Measurements from ENCODE around the gene CTR9. TPM values are rescaled to one million over a fixed set of nuclear protein-coding genes. Genes with fewer than 3 reads are reported as not detected.
A peak's percentile ranks its signal among the peaks of the same experiment; 100 is the strongest.
"Not testable (repeated sequence)": the region's sequence is repeated elsewhere in the genome, so short reads cannot be mapped to it uniquely, and the experiment has no call there.

Gene CTR9
- total RNA-seq, 2 experiments from 2014 or later, result 45.3 to 47.6 TPM

DNA sequence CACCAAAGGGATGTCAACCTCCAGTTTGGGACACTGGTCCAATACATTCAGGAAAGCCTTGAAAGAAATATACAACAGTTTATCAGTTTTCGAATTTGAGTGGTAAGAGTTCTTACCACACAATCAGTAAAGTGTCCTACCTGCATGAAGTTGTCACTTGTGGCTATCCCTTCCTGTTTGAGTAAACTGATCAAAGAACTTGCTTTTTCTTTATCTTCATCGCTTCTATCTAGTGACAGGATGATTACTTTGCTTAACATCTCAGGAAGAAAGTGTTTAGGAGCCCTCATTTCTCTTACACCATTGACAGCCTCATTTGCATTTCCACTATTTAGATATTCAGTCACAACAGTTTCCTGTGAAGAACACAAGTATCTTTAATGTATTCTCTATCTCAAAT is 49.2 kb downstream of the CTR9 start:
- ATAC-seq (ENCODE audit: low read depth), result peak; percentile 54
- Mint-ChIP-seq H3K4me3 (peak overlapping the region; percentile 53), H3K27me3 (no peaks in the 10 kb centered on the region), H3K4me1 (peaks cover 58% of the 10 kb centered on the region), H3K9me3 (no peaks in the 10 kb centered on the region), H3K36me3 (peaks cover 71% of the 10 kb centered on the region), H3K27ac (peak overlapping the region; percentile 50)
- POLR2A ChIA-PET, result interaction anchor here (4.5 kb wide), 1 partner anchor 8 kb away, joined by 46 read pairs; the partner anchor contains the start of gene EIF4G2
- DNase-seq, result no peak

DNA sequence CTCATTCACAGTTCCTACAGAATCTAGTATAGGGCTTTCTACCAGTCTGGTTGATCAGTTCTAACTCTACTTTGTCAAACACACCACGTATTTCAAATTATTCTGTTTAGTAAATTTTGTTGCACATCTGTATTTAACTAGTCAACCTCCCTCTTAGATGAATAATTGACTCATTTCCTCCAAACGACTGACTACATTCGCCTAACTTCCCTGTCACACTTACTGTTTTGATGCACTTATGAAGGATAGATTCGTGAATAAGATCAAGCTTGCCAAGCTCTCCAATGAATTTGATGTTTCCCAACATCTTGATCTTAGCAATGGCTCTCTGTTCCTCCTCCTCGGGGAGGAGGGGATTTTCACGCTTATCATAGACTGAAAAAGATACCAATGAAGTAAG is 52.6 kb downstream of the CTR9 start:
- Mint-ChIP-seq H3K36me3 (peaks cover 72% of the 10 kb centered on the region), H3K4me3 (no peak overlapping the region), H3K4me1 (peaks cover 58% of the 10 kb centered on the region), H3K9me3 (no peaks in the 10 kb centered on the region), H3K27me3 (no peaks in the 10 kb centered on the region), H3K27ac (no peak overlapping the region)
- POLR2A ChIA-PET, result interaction anchor here (2.5 kb wide), 1 partner anchor 54 kb away, joined by 17 read pairs; the partner anchor contains the start of gene ZBED5
- ATAC-seq (ENCODE audit: low read depth), result no peak
- DNase-seq, result no peak

DNA sequence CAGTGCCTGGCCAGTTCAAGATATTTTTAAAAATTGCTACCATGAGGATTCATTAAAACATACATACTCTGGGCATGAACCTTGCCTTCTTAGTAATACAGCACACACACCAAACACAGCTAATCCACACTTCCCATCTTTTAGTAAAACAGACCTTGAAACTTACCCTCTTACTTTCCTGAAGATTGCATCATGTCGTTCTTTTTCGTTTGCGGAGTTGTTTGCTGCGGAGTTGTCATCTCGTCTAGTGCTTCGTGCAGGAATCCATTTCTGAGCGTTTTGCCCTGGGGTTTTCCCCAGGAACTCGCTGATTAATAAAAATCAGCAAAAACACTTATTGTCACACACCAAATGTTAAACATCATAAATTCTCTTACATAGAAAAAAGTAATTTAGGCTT is 54.7 kb downstream of the CTR9 start:
- POLR2A ChIA-PET, result interaction anchor here (0.6 to 4.9 kb wide), 3 partner anchors 23 to 319 kb away, joined by 3 to 235 read pairs (median 3); partner anchors contain the start of gene ZBED5
- H3K27ac Mint-ChIP-seq, result peak overlapping the region; percentile 77

DNA sequence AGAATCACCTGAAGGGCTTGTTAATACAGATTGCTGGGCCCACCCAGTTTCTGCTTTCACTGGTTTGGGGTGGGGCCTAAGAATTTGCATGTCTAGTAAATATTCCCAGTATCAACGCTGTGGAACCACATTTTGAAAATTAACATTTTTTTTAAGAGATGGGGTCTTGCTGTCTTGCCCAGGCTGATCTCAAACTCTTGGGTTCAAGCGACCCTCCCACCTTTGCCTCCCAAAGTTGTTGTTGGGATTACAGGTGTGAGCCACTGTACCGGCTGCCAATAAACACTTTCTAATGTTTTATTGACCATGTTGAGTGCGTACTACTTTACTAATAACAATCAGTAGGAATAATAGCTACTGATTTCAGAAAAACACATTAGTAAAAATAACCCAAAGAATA is 55.2 kb downstream of the CTR9 start:
- Mint-ChIP-seq H3K36me3 (peaks cover 50% of the 10 kb centered on the region), H3K4me1 (peaks cover 44% of the 10 kb centered on the region), H3K4me3 (peak overlapping the region; percentile 96), H3K9me3 (no peaks in the 10 kb centered on the region), H3K27me3 (no peaks in the 10 kb centered on the region), H3K27ac (peak overlapping the region; percentile 77)
- POLR2A ChIA-PET, result interaction anchor here (0.6 to 4.9 kb wide), 2 partner anchors 22 to 50 kb away, joined by 3 to 235 read pairs; partner anchors contain the start of gene ZBED5
- ATAC-seq (ENCODE audit: low read depth) (no peak), DNase-seq (no peak)

More for the DNA sequence above, 54.7 kb downstream of the CTR9 start:
- DNase-seq, result no peak
- no peaks in the 10 kb centered on the region for H3K9me3 Mint-ChIP-seq
- H3K36me3 Mint-ChIP-seq, result peaks cover 54% of the 10 kb centered on the region
- peaks cover 48% of the 10 kb centered on the region for H3K4me1 Mint-ChIP-seq
- ATAC-seq (ENCODE audit: low read depth), result no peak
- H3K4me3 Mint-ChIP-seq, result peak overlapping the region; percentile 63
- no peaks in the 10 kb centered on the region for H3K27me3 Mint-ChIP-seq

DNA sequence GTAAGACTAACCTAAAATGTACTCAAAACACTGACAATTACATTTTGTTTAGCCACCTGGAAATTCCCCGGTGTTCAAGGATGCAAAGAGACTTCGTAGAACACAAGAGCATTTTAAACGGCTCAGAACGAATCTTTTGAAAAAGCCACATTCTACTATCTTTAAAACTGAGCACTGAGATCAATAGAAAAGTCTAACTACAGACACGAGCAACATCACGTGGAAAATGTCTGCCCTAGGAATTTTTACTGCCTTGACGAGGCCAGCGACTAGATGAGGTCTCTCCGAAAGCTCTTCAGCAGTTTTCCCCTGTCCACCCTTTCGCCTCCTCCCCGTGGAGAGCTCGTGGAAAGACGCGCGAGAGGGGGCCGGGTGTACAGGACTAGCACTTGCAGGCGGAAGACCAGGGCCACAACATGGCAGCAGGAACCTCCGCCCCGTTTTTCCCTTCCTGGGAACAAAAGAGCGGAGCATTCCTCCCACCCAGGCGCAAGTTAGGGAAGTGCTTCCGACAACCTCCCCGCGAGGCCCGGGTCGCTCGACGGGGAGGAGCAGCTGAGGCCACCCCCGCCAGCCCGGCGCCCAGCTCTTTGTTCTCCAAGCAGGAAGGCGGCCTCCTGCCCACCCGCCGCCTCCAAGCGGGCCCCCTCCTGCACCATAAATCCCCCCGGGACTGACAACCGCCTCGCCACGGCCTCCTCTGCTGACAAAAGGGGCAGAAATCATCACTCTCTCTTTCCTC is 56.6 kb downstream of the CTR9 start:
- H3K27ac Mint-ChIP-seq, result peak overlapping the region; percentile 98
- ATAC-seq (ENCODE audit: low read depth) (peak; percentile 2), DNase-seq (no peak)
- H3K27me3 Mint-ChIP-seq, result no peaks in the 10 kb centered on the region
- H3K36me3 Mint-ChIP-seq, result peaks cover 46% of the 10 kb centered on the region
- H3K9me3 Mint-ChIP-seq, result no peaks in the 10 kb centered on the region
- peaks cover 34% of the 10 kb centered on the region for H3K4me1 Mint-ChIP-seq
- peak overlapping the region; percentile 96 for H3K4me3 Mint-ChIP-seq
- POLR2A ChIA-PET, result interaction anchor here (0.8 to 4.9 kb wide), 13 partner anchors 8 to 1844 kb away, joined by 3 to 235 read pairs (median 8); partner anchors contain the start of genes CTR9, TMEM9B and ZBED5

DNA sequence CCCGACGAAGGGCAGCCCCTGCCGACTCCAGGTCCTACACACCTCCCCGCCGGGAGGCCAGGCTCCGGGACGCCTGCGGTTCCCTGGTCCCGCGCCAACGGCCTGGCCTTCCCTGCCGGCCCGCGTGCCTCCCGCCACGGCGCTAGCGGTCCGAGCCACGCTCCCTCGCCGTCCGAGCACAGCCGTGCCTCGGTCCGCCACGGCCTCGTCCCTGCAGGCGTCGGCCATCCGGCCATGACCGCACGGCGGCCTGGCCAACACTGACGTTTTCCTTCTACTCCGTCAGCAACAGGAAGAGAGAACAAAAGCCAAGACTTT is 57.1 kb downstream of the CTR9 start:
- H3K36me3 Mint-ChIP-seq, result peaks cover 46% of the 10 kb centered on the region
- H3K27me3 Mint-ChIP-seq, result peaks cover 3% of the 10 kb centered on the region
- DNase-seq (peak; percentile 74), ATAC-seq (ENCODE audit: low read depth) (no peak)
- peak overlapping the region; percentile 96 for H3K4me3 Mint-ChIP-seq
- POLR2A ChIA-PET, result interaction anchor here (0.7 to 4.9 kb wide), 27 partner anchors 9 to 1844 kb away, joined by 3 to 235 read pairs (median 6); partner anchors contain the start of genes CTR9, TMEM9B, USP47 and WEE1
- peak overlapping the region; percentile 98 for H3K27ac Mint-ChIP-seq
- H3K9me3 Mint-ChIP-seq, result no peaks in the 10 kb centered on the region
- peaks cover 34% of the 10 kb centered on the region for H3K4me1 Mint-ChIP-seq

DNA sequence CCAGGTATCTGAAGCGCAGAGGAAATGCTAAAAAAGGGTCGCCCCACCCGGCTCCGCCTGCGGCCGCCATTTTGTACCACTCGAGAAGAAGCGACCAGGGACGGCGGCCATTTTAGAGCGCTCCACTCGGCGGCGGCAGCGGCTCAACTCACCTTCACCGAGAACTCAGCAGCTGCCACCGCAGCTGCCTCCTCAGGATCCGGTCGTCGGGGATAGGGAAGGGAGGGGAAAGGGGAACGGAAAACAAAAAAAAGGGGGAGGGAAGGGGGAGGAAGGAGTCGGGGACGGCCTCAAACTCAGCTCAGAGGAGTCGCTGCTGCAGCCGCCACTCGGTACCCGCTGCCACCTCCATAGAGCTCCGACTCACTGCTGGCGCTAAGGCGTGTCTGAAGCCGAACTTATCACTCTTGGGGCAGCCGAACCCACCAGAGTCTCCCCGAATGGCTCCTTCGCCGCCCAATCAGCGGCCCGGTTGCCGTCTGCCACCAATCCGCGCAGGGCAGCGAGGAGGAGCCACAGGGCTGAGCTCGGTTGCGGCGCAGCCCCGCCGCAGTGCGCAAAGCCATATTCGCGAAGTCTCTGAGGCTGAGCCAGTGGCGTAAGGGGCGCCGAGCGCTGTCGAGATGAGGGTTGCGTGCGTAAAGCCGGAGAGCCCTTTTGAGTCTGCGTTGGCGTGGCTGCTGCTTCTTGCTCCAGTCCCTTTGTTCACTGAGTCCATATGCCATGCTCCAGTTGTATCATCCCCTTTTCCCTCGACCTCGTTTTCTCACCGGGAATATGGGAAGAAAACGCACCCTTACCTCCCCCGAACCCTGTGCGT is 57.7 kb downstream of the CTR9 start, which contains the start of gene EIF4G2:
Gene EIF4G2, minus strand, starts transcription at position 374 of the 820 bp plus-strand sequence.
- ATAC-seq (ENCODE audit: low read depth), result peak; percentile 91
- H3K36me3 Mint-ChIP-seq, result peaks cover 41% of the 10 kb centered on the region
- peak within 1 kb of the TSS; percentile 98 for H3K27ac Mint-ChIP-seq
- H3K27me3 Mint-ChIP-seq, result peaks cover 3% of the 10 kb centered on the region
- H3K4me3 Mint-ChIP-seq, result peak within 1 kb of the TSS; percentile 96
- H3K9me3 Mint-ChIP-seq, result no peaks in the 10 kb centered on the region
- peak; percentile 98 for DNase-seq
- POLR2A ChIA-PET, result interaction anchor here (0.6 to 4.9 kb wide), 43 partner anchors 9 to 1845 kb away, joined by 3 to 235 read pairs (median 4); partner anchors contain the start of genes CTR9, TMEM9B, USP47 and WEE1
- H3K4me1 Mint-ChIP-seq, result peaks cover 29% of the 10 kb centered on the region

DNA sequence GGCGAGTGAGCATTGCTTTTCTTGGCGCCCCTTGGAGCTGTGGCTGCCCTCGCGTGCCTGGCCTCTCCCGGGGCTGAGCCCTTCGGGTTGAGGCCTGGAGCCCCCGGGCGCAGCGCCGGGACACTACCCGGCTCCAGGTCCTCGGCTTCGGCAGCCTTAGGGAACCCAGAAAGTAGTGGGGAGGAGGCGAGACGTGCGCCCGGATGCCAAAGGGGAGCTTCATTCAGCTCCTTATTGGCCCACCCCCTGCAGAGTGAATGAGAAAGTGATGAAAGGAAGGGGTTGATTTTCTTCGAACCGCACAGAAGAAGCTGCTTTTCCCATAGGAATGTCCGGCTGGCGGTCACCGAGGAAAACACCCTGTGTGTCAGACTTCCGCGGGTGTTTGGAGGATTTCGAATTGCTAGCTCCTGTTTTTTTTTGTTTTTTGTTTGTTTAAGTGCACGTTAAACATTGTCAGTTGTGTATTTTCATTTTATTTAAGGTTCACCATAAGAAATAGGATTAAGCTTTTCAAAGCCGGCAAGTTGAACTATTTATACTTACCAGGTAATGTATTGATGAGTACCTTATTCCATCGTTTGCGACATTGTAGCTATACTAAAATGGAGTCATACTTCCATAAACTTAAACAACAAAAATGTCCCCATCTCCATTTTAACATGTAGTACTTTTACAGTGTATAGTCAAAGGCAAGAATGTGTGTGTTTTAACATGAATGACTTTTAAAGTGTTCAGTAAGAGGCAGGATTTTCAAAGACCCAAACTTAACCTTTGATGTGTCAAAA is 58.5 kb downstream of the CTR9 start:
- H3K27ac Mint-ChIP-seq, result peak overlapping the region; percentile 98
- DNase-seq, result peak; percentile 74
- peaks cover 3% of the 10 kb centered on the region for H3K27me3 Mint-ChIP-seq
- peak overlapping the region; percentile 96 for H3K4me3 Mint-ChIP-seq
- POLR2A ChIA-PET, result interaction anchor here (0.6 to 4.9 kb wide), 39 partner anchors 8 to 1415 kb away, joined by 3 to 235 read pairs (median 5); partner anchors contain the start of genes CTR9, USP47 and ZBED5
- ATAC-seq (ENCODE audit: low read depth), result peak; percentile 14
- H3K9me3 Mint-ChIP-seq, result no peaks in the 10 kb centered on the region
- H3K4me1 Mint-ChIP-seq, result peaks cover 23% of the 10 kb centered on the region
- peaks cover 34% of the 10 kb centered on the region for H3K36me3 Mint-ChIP-seq

DNA sequence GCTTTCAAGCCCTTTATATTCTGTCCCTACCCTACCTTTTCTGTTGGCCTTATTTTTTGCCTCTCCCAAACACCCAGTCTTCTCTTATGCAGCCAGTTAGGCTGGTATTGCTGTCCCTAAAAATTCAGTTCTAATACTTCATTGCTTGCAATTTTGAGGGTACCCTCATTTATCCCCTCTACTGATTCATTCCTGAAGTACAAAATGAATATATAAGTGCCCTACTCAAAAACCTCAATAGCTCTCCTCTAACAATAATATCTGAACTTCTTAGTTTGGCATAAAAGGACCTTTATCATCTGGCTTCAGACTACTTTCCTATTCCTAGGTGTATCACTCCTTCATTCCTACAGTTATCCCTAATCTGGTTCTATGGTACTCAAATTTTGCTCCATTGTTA is 62.9 kb downstream of the CTR9 start:
- no peaks in the 10 kb centered on the region for H3K9me3 Mint-ChIP-seq
- no peak overlapping the region for H3K4me3 Mint-ChIP-seq
- ATAC-seq (ENCODE audit: low read depth) (no peak), DNase-seq (no peak)
- peaks cover 8% of the 10 kb centered on the region for H3K4me1 Mint-ChIP-seq
- H3K27me3 Mint-ChIP-seq, result peaks cover 10% of the 10 kb centered on the region
- no peak overlapping the region for H3K27ac Mint-ChIP-seq
- POLR2A ChIA-PET, result no interaction called here
- peaks cover 9% of the 10 kb centered on the region for H3K36me3 Mint-ChIP-seq

DNA sequence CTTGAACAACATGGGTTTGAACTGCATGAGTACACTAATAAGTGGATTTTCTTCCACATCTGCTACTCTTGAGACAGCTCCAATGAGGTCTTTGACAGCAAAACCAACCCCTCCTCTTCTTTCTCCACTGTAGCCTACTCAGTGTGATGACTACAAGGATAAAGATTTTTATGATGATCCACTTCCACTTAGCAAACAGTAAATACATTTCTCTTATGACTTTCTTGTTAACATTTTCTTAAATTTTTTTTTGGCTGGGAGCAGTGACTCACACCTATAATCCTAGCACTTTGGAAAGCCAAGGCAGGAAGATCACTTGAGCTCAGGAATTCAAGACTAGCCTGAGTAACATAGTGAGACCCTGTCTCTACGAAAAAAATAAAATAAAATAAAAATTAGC is 67.5 kb downstream of the CTR9 start:
- Mint-ChIP-seq H3K36me3 (peaks cover 2% of the 10 kb centered on the region), H3K27ac (no peak overlapping the region), H3K4me1 (peaks cover 1% of the 10 kb centered on the region), H3K9me3 (no peaks in the 10 kb centered on the region), H3K4me3 (no peak overlapping the region), H3K27me3 (peaks cover 6% of the 10 kb centered on the region)
- ATAC-seq (ENCODE audit: low read depth), result no peak
- DNase-seq, result no peak
- POLR2A ChIA-PET, result interaction anchor here (3.4 kb wide), 1 partner anchor 9 kb away, joined by 10 read pairs; the partner anchor contains the start of gene EIF4G2

DNA sequence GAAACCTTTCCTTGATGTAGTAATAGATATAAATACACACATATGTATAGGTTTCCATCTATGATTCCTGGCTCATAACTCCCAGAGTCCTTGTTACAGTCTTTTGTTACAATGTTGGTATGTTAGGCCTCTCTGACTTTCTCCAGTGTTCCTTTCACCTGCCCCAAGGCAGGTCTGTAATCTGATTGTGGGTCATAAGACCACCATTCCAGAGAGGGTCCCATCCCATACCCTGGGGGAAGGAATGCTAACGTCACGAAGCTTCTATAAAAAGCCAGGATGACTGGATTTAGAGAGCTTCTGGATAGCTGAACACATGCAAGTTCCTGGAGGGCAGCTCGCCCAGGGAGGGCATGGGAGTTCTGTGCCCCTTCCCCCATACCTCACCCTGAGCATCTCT is 71.4 kb downstream of the CTR9 start:
- H3K4me1 Mint-ChIP-seq; ATAC-seq (ENCODE audit: low read depth); POLR2A ChIA-PET; H3K36me3 Mint-ChIP-seq; H3K27ac Mint-ChIP-seq; DNase-seq; H3K27me3 Mint-ChIP-seq; H3K4me3 Mint-ChIP-seq; H3K9me3 Mint-ChIP-seq: not testable (repeated sequence)

DNA sequence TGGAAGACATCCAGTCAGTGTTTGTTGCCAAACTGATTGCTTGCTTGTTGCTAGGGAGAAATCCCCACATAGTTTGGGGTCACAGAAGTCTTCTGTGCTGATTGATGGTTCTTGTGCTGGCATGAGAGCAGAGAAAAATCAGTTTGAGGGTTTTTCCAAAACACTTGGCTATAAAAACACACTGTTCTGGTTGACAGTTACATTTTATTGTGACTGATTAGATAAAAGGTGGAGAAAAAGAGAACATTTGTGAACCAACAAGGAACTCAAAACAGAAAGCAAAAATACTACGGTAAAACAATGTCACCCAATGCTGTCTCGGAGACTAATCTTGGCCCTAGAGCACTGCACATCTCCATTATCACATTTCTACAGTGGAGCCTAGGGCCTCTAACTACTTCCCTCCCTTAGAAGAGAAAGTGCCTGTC is 72.1 kb downstream of the CTR9 start:
- ATAC-seq (ENCODE audit: low read depth) (no peak), DNase-seq (no peak)
- POLR2A ChIA-PET, result no interaction called here
- Mint-ChIP-seq H3K9me3 (no peaks in the 10 kb centered on the region), H3K36me3 (peaks cover 7% of the 10 kb centered on the region), H3K4me3 (peak overlapping the region; percentile 42), H3K27ac (peak overlapping the region; percentile 27), H3K4me1 (peaks cover 5% of the 10 kb centered on the region), H3K27me3 (no peaks in the 10 kb centered on the region)
